Measurements from ENCODE around the gene FBXO30.
A peak's percentile ranks its signal among the peaks of the same experiment; 100 is the strongest.

The FBXO30 gene

GRCh38 chr6:145814501-145815308, at the start of gene FBXO30:
FBXO30 (minus strand) TSS chr6:145814795; CDS start chr6:145806405, 8,390 bp downstream.
- DNase-seq (ENCODE audit: low read depth) = peak; percentile 89

GRCh38 chr6:145863988-145864616, 49.5 kb upstream of the FBXO30 start:
- DNase-seq (ENCODE audit: low read depth) = no peak

GRCh38 chr6:145863366-145863765, 48.8 kb upstream of the FBXO30 start:
- DNase-seq (ENCODE audit: low read depth) = no peak

GRCh38 chr6:145860562-145860961, 46.0 kb upstream of the FBXO30 start:
- DNase-seq (ENCODE audit: low read depth) = no peak

- DNase-seq (ENCODE audit: low read depth) = no peak
Measured at GRCh38 chr6:145850671-145851070, 36.1 kb upstream of the FBXO30 start.

- DNase-seq (ENCODE audit: low read depth) = no peak
Measured at GRCh38 chr6:145848541-145848940, 33.9 kb upstream of the FBXO30 start.

GRCh38 chr6:145845557-145845956, 31.0 kb upstream of the FBXO30 start:
- DNase-seq (ENCODE audit: low read depth) = no peak

GRCh38 chr6:145844933-145845540, 30.4 kb upstream of the FBXO30 start:
- no peak for DNase-seq (ENCODE audit: low read depth)

GRCh38 chr6:145842693-145843546, 28.3 kb upstream of the FBXO30 start:
- DNase-seq (ENCODE audit: low read depth) = peak; percentile 49

- no peak for DNase-seq (ENCODE audit: low read depth)
Measured at GRCh38 chr6:145841668-145842067, 27.1 kb upstream of the FBXO30 start.

GRCh38 chr6:145839653-145840052, 25.1 kb upstream of the FBXO30 start:
- no peak for DNase-seq (ENCODE audit: low read depth)

- DNase-seq (ENCODE audit: low read depth) = no peak
Measured at GRCh38 chr6:145838305-145838704, 23.7 kb upstream of the FBXO30 start.

GRCh38 chr6:145836772-145837171, 22.2 kb upstream of the FBXO30 start:
- peak; percentile 36 for DNase-seq (ENCODE audit: low read depth)

- peak; percentile 87 for DNase-seq (ENCODE audit: low read depth)
Measured at GRCh38 chr6:145836170-145836569, 21.6 kb upstream of the FBXO30 start.

GRCh38 chr6:145830612-145831011, 16.0 kb upstream of the FBXO30 start:
- no peak for DNase-seq (ENCODE audit: low read depth)

GRCh38 chr6:145829950-145830349, 15.4 kb upstream of the FBXO30 start:
- peak; percentile 25 for DNase-seq (ENCODE audit: low read depth)

GRCh38 chr6:145829102-145829501, 14.5 kb upstream of the FBXO30 start:
- no peak for DNase-seq (ENCODE audit: low read depth)

- DNase-seq (ENCODE audit: low read depth) = no peak
Measured at GRCh38 chr6:145824344-145824743, 9.7 kb upstream of the FBXO30 start.

- no peak for DNase-seq (ENCODE audit: low read depth)
Measured at GRCh38 chr6:145823328-145823944, 8.8 kb upstream of the FBXO30 start.

GRCh38 chr6:145822456-145822855, 7.9 kb upstream of the FBXO30 start:
- DNase-seq (ENCODE audit: low read depth) = no peak

GRCh38 chr6:145819994-145820393, 5.4 kb upstream of the FBXO30 start:
- DNase-seq (ENCODE audit: low read depth) = no peak

GRCh38 chr6:145818796-145819195, 4.2 kb upstream of the FBXO30 start:
- no peak for DNase-seq (ENCODE audit: low read depth)

Data from iris pigment epithelial cell (primary cell).